ENCODE measurements around the gene MED10. TPM values are rescaled to one million over a fixed set of nuclear protein-coding genes. Genes with fewer than 3 reads are reported as not detected.

The MED10 gene
- total RNA-seq, 1 experiment from 2014 or later, result 34.0 TPM

DNA sequence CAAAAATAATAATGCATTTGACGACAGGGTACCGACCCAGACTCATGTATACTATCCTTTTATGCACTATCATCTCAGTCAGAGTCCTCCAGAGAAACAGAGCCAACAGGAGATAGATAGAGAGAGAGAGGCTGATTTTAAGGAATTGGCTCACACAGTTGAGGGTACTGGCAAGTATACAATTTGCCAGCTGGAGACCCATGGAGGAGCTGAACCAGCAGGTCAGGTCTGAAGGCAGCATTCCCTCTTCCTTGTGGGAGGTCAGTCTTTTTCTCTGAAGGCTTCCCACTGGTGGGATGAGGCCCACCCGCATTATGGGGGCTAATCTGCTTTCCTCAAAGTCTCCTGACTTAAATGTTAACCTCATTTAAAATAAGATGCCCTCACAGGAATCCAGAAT lies 17.3 kb upstream of the MED10 start:
- DNase-seq (ENCODE audit: low read depth, low spot score) (no peak), ATAC-seq (no peak)
- H3K9me3 ChIP-seq (ENCODE audit: control insufficient read depth, insufficient read depth, low read depth, low read length), result no peaks in the 10 kb centered on the region
- no peaks in the 10 kb centered on the region for H3K4me1 ChIP-seq (ENCODE audit: control insufficient read depth, insufficient read depth, low read length)
- TF ChIP-seq SIN3A (IDR thresholded peaks at IDR 0.05; ENCODE audit: borderline replicate concordance, insufficient read depth, low read depth, low read length) (no peak), TCF7L2 (IDR thresholded peaks at IDR 0.05; ENCODE audit: low read depth, low read length) (no peak), POLR2AphosphoS5 (IDR thresholded peaks at IDR 0.05; ENCODE audit: low read depth, low read length) (no peak)
- TF ChIP-seq, protein P1, sequence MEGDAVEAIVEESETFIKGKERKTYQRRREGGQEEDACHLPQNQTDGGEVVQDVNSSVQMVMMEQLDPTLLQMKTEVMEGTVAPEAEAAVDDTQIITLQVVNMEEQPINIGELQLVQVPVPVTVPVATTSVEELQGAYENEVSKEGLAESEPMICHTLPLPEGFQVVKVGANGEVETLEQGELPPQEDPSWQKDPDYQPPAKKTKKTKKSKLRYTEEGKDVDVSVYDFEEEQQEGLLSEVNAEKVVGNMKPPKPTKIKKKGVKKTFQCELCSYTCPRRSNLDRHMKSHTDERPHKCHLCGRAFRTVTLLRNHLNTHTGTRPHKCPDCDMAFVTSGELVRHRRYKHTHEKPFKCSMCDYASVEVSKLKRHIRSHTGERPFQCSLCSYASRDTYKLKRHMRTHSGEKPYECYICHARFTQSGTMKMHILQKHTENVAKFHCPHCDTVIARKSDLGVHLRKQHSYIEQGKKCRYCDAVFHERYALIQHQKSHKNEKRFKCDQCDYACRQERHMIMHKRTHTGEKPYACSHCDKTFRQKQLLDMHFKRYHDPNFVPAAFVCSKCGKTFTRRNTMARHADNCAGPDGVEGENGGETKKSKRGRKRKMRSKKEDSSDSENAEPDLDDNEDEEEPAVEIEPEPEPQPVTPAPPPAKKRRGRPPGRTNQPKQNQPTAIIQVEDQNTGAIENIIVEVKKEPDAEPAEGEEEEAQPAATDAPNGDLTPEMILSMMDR (IDR thresholded peaks at IDR 0.05), result no peak
- TF ChIP-seq, protein P2, sequence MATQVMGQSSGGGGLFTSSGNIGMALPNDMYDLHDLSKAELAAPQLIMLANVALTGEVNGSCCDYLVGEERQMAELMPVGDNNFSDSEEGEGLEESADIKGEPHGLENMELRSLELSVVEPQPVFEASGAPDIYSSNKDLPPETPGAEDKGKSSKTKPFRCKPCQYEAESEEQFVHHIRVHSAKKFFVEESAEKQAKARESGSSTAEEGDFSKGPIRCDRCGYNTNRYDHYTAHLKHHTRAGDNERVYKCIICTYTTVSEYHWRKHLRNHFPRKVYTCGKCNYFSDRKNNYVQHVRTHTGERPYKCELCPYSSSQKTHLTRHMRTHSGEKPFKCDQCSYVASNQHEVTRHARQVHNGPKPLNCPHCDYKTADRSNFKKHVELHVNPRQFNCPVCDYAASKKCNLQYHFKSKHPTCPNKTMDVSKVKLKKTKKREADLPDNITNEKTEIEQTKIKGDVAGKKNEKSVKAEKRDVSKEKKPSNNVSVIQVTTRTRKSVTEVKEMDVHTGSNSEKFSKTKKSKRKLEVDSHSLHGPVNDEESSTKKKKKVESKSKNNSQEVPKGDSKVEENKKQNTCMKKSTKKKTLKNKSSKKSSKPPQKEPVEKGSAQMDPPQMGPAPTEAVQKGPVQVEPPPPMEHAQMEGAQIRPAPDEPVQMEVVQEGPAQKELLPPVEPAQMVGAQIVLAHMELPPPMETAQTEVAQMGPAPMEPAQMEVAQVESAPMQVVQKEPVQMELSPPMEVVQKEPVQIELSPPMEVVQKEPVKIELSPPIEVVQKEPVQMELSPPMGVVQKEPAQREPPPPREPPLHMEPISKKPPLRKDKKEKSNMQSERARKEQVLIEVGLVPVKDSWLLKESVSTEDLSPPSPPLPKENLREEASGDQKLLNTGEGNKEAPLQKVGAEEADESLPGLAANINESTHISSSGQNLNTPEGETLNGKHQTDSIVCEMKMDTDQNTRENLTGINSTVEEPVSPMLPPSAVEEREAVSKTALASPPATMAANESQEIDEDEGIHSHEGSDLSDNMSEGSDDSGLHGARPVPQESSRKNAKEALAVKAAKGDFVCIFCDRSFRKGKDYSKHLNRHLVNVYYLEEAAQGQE (IDR thresholded peaks at IDR 0.05; ENCODE audit: insufficient read depth in 1 of 2, low read depth in 2 of 2, low read length in 1 of 2), result no peak
- H3K36me3 ChIP-seq (ENCODE audit: control insufficient read depth, insufficient read depth, low read length), result no peaks in the 10 kb centered on the region
- intact Hi-C loops (cut with micrococcal nuclease; ENCODE audit: unreplicated experiment) (no loop called here), in situ Hi-C loops (cut with HindIII; ENCODE audit: low pct_unique_long_range_greater_than_20kb, low sequenced_read_pairs) (no loop called here)
- ChIA-PET CTCF (no interaction called here), POLR2A (no interaction called here)
- no TSS peak for BruUV-seq (replicated peaks)
- H3K27ac ChIP-seq (ENCODE audit: low read length), result no peak overlapping the region
- H3K27me3 ChIP-seq (ENCODE audit: control insufficient read depth, insufficient read depth, low read length), result peaks cover 21% of the 10 kb centered on the region
- no peak overlapping the region for H3K4me3 ChIP-seq (ENCODE audit: low read depth in 2 of 2, low read length in 2 of 2)

DNA sequence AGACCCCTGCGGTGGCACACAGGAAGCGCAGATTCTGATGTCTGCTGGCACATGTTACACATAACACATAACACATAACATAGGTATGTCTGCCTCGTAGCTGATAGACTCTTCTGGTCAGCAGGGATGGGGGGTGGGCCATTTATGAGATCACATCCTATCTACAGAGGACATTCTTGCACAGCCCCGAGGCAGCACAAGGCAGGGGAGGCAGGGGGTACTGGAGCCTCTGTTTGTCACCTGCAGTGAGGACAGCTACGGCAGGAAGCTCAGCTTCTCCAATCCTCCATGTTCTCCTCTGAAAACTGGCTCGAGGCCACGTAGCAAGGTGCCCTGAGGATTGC lies 16.7 kb upstream of the MED10 start:
- Histone ChIP-seq H3K4me3 (ENCODE audit: low read depth in 2 of 2, low read length in 2 of 2) (no peak overlapping the region), H3K27me3 (ENCODE audit: control insufficient read depth, insufficient read depth, low read length) (peaks cover 20% of the 10 kb centered on the region), H3K9me3 (ENCODE audit: control insufficient read depth, insufficient read depth, low read depth, low read length) (no peaks in the 10 kb centered on the region), H3K36me3 (ENCODE audit: control insufficient read depth, insufficient read depth, low read length) (no peaks in the 10 kb centered on the region), H3K27ac (ENCODE audit: low read length) (no peak overlapping the region), H3K4me1 (ENCODE audit: control insufficient read depth, insufficient read depth, low read length) (no peaks in the 10 kb centered on the region)
- CTCF ChIA-PET, result no interaction called here
- in situ Hi-C loops (cut with HindIII; ENCODE audit: low pct_unique_long_range_greater_than_20kb, low sequenced_read_pairs) (no loop called here), intact Hi-C loops (cut with micrococcal nuclease; ENCODE audit: unreplicated experiment) (no loop called here)
- POLR2A ChIA-PET, result no interaction called here
- no TSS peak for BruUV-seq (replicated peaks)
- TF ChIP-seq SIN3A (IDR thresholded peaks at IDR 0.05; ENCODE audit: borderline replicate concordance, insufficient read depth, low read depth, low read length) (no peak), POLR2AphosphoS5 (IDR thresholded peaks at IDR 0.05; ENCODE audit: low read depth, low read length) (no peak), TCF7L2 (IDR thresholded peaks at IDR 0.05; ENCODE audit: low read depth, low read length) (no peak)
- TF ChIP-seq, protein P2 (IDR thresholded peaks at IDR 0.05; ENCODE audit: insufficient read depth in 1 of 2, low read depth in 2 of 2, low read length in 1 of 2), result no peak
- TF ChIP-seq, protein P1 (IDR thresholded peaks at IDR 0.05), result no peak
- ATAC-seq (no peak), DNase-seq (ENCODE audit: low read depth, low spot score) (no peak)
